ENCODE data around the gene VPS51. TPM values are rescaled to one million over a fixed set of nuclear protein-coding genes. Genes with fewer than 3 reads are reported as not detected.

Gene VPS51
- total and polyA plus RNA-seq, 2 of the 13 experiments (the other 11 are each of a cell fraction or from before 2014, with no cell fraction given) = 76.3 to 90.6 TPM

DNA sequence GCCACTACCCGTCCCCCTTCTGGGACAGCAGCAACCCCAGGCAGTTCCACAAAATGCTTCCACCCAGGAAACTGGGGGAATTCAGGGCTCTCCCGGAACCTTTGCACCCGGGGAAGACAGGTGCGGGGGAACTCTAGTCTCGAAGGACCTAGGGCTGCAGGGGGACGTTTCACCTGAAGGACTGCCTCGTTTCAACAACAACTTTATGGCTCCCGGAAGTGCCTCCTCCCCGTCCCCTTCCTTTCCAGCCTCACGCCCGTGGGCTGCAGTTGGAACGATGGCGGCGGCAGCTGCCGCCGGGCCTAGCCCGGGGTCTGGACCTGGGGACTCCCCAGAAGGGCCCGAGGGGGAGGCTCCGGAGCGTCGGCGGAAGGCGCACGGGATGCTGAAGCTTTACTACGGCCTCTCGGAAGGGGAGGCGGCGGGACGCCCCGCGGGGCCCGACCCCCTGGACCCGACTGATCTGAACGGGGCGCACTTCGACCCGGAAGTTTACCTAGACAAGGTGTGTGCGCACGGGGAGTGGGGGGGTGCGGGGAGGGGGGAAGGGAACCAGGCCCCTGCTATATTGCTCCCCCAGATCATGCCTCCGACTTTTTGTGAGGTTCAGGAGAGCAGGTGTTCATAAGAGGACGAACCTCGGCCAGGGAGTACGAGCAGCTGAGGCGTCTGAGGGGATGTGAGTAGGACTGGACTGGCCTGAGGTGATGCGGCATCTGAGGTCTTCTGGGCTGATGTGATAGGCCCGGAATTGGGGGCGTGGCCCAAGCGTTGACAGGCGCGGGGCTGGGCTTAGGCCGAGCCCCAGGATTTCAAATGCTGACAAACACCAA lies at the start of gene VPS51 (continued):
- peak; percentile 77; the same call in 1 of the 2 replicates for TF ChIP-seq PHF21A (CRISPR knock-in tag; IDR thresholded peaks at IDR 0.05)
- TF ChIP-seq ZFP36 (IDR thresholded peaks at IDR 0.05; ENCODE audit: borderline replicate concordance, low read depth, low read length, partially characterized antibody) = no peak
- peak; percentile 52; the same call in 1 of the 2 replicates for TF ChIP-seq HIVEP1 (CRISPR knock-in tag; IDR thresholded peaks at IDR 0.05)
- TF ChIP-seq DNMT3B (CRISPR knock-in tag; conservative IDR thresholded peaks at IDR 0.05) = no peak
- TF ChIP-seq YEATS2 (CRISPR knock-in tag; IDR thresholded peaks at IDR 0.05; ENCODE audit: borderline replicate concordance) = peak; percentile 91
- peak; percentile 19; the same call in 1 of the 2 replicates for TF ChIP-seq ZNF768 (CRISPR knock-in tag; IDR thresholded peaks at IDR 0.05)
- no peak for TF ChIP-seq EHMT2 (IDR thresholded peaks at IDR 0.05; ENCODE audit: borderline replicate concordance, low read depth, low read length)
- no peak for TF ChIP-seq HOXA7 (CRISPR knock-in tag; IDR thresholded peaks at IDR 0.05)
- peak; percentile 64 for TF ChIP-seq PITX1 (CRISPR knock-in tag; IDR thresholded peaks at IDR 0.05)
- TF ChIP-seq HDAC6 (IDR thresholded peaks at IDR 0.05; ENCODE audit: low read depth, low read length) = no peak
- TF ChIP-seq SMARCE1 (IDR thresholded peaks at IDR 0.05; ENCODE audit: borderline replicate concordance) = no peak
- TF ChIP-seq NBN (conservative IDR thresholded peaks at IDR 0.05) = no peak
- TF ChIP-seq NCOA1 (CRISPR knock-in tag; IDR thresholded peaks at IDR 0.05) = no peak
- TF ChIP-seq ZNF841 (CRISPR knock-in tag; IDR thresholded peaks at IDR 0.05; ENCODE audit: borderline replicate concordance) = no peak
- peak; percentile 94 for TF ChIP-seq SIN3A (IDR thresholded peaks at IDR 0.05; ENCODE audit: borderline replicate concordance, low read depth, low read length)
- TF ChIP-seq MZF1 (CRISPR knock-in tag; IDR thresholded peaks at IDR 0.05; ENCODE audit: borderline replicate concordance) = 0 out of 2 replicates have a peak, but pooled peaks have one; percentile 44
- TF ChIP-seq MAFF (IDR thresholded peaks at IDR 0.05; ENCODE audit: low read depth, low read length) = no peak
- TF ChIP-seq, protein P1, sequence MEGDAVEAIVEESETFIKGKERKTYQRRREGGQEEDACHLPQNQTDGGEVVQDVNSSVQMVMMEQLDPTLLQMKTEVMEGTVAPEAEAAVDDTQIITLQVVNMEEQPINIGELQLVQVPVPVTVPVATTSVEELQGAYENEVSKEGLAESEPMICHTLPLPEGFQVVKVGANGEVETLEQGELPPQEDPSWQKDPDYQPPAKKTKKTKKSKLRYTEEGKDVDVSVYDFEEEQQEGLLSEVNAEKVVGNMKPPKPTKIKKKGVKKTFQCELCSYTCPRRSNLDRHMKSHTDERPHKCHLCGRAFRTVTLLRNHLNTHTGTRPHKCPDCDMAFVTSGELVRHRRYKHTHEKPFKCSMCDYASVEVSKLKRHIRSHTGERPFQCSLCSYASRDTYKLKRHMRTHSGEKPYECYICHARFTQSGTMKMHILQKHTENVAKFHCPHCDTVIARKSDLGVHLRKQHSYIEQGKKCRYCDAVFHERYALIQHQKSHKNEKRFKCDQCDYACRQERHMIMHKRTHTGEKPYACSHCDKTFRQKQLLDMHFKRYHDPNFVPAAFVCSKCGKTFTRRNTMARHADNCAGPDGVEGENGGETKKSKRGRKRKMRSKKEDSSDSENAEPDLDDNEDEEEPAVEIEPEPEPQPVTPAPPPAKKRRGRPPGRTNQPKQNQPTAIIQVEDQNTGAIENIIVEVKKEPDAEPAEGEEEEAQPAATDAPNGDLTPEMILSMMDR (CRISPR knock-in tag; IDR thresholded peaks at IDR 0.05) = peak; percentile 28; the same call in 1 of the 2 replicates
- no peak for TF ChIP-seq ZNF230 (CRISPR knock-in tag; IDR thresholded peaks at IDR 0.05)
- TF ChIP-seq, protein P2, sequence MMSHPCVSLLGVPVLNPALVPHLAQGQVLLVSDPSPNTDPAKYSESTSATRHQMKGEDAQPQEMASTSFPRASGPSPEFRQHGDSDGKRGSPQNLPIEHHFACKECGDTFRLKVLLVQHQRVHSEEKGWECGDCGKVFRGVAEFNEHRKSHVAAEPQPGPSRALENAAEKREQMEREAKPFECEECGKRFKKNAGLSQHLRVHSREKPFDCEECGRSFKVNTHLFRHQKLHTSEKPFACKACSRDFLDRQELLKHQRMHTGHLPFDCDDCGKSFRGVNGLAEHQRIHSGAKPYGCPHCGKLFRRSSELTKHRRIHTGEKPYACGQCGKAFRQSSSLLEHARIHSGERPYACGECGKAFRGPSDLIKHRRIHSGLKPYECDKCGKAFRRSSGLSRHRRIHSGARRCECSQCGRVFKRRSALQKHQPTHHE (CRISPR knock-in tag; IDR thresholded peaks at IDR 0.05; ENCODE audit: borderline replicate concordance) = peak; percentile 54; the same call in 1 of the 2 replicates
- TF ChIP-seq ZNF598 (CRISPR knock-in tag; IDR thresholded peaks at IDR 0.05; ENCODE audit: borderline replicate concordance) = 0 out of 2 replicates have a peak, but pooled peaks have one; percentile 16
- TF ChIP-seq MTF1 (CRISPR knock-in tag; IDR thresholded peaks at IDR 0.05) = no peak
- TF ChIP-seq ZNF615 (CRISPR knock-in tag; IDR thresholded peaks at IDR 0.05; ENCODE audit: borderline replicate concordance) = peak; percentile 98
